ENCODE results near the gene GTPBP1.
A peak's percentile ranks its signal among the peaks of the same experiment; 100 is the strongest.

The GTPBP1 gene

DNA sequence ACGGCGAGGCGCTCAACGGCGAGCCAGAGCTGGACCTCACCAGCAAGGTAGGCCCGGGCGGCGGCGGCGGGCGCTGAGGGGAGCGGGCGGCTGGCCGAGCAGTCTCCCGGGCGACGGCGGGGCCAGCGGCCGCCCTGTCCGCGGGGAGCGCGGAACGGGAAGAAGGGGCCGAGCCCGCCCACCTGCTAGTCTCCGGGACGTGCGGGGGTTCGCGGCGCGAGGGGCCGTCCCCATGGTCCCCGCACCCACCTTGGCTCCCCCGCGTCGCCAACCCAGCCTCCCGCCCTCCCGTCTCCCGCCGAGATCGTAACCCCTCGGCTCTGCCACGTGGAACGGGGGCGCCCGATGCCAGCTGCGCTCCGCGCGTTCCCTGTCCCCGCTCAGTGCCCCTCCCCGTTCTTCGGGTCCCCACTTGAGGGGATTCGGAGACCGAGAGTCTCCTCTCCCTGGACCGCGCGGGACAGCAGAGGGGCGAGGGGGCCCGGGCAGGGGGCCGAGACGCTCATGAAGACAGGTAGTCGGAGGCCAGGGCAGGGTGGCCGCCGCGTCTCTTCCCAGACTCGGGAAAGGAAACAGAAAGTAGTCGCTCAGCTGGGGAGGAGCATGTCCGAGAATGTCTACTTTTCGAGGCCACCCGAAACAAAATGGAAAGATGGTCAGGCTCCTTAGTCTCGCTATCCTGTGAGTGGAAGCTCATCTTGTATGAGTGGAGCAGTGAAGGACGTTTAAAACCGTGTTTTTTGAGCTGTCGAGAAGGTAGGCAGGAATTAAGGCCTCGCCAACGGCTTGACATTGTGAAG, 557 bp downstream of the GTPBP1 start:
- Histone ChIP-seq H3K27ac (replicated peaks; ENCODE audit: low read length) (peak overlapping the region; percentile 43), H3K4me2 (ENCODE audit: insufficient read depth, low read length, poor library complexity, severe bottlenecking) (peak overlapping the region; percentile 74), H3K36me3 (replicated peaks in 1 of 2; ENCODE audit: control insufficient read depth in 2 of 2, insufficient read depth in 2 of 2, low read length in 2 of 2) (peaks cover 6 to 30% of the 10 kb centered on the region in 2 donors), H2AK5ac (ENCODE audit: low read depth, low read length) (no peak overlapping the region), H3K79me1 (ENCODE audit: low read depth, low read length) (peaks cover 6% of the 10 kb centered on the region), H2BK15ac (ENCODE audit: low read length) (peak overlapping the region; percentile 23), H3K23ac (ENCODE audit: low read depth, low read length, poor library complexity) (peak overlapping the region; percentile 81), H3K9ac (ENCODE audit: low read depth, low read length, poor library complexity) (peak overlapping the region; percentile 95), H4K8ac (ENCODE audit: low read depth, low read length) (no peak overlapping the region), H3K4ac (ENCODE audit: low read length) (no peak overlapping the region), H3K27me3 (ENCODE audit: control insufficient read depth in 3 of 3, insufficient read depth in 3 of 3, low read depth in 1 of 3, low read length in 3 of 3) (no peaks in the 10 kb centered on the region), H3K14ac (ENCODE audit: low read length) (peak overlapping the region; percentile 27), H4K91ac (ENCODE audit: low read depth, low read length, poor library complexity) (no peak overlapping the region), H3K4me1 (ENCODE audit: control insufficient read depth in 2 of 2, insufficient read depth in 1 of 2, low read depth in 1 of 2, low read length in 2 of 2) (peaks cover 13 to 18% of the 10 kb centered on the region in 2 donors), H3K18ac (ENCODE audit: low read length) (peak overlapping the region; percentile 96), H2BK120ac (ENCODE audit: low read depth, low read length) (no peak overlapping the region), H2AFZ (ENCODE audit: low read length) (peak overlapping the region; percentile 90), H2BK12ac (ENCODE audit: low read length) (no peak overlapping the region), H3K9me3 (replicated peaks in 1 of 2; ENCODE audit: control insufficient read depth in 2 of 2, insufficient read depth in 1 of 2, low read depth in 1 of 2, low read length in 2 of 2) (no peaks in the 10 kb centered on the region), H3K4me3 (ENCODE audit: low read length in 2 of 2) (peak overlapping the region; percentile 76 to 99), H2BK5ac (ENCODE audit: low read length) (no peak overlapping the region)
- DNase-seq (ENCODE audit: low spot score) = no peak
- WGBS, 2 donors (ENCODE audit: extremely low coverage in 2 of 2, insufficient read length in 2 of 2, insufficient replicate concordance in 1 of 2) = no CpG with 5 or more reads among the region's 80 CpGs

GRCh38 chr22:38706901-38707195, 1.1 kb downstream of the GTPBP1 start:
- no peak overlapping the region for H4K8ac ChIP-seq (ENCODE audit: low read depth, low read length)
- H3K4me3 ChIP-seq (ENCODE audit: low read length in 2 of 2) = peak overlapping the region; percentile 76 to 99
- no peak overlapping the region for H2BK12ac ChIP-seq (ENCODE audit: low read length)
- H3K18ac ChIP-seq (ENCODE audit: low read length) = no peak overlapping the region
- H2AFZ ChIP-seq (ENCODE audit: low read length) = no peak overlapping the region
- H3K4ac ChIP-seq (ENCODE audit: low read length) = no peak overlapping the region
- H3K9me3 ChIP-seq (replicated peaks in 1 of 2; ENCODE audit: control insufficient read depth in 2 of 2, insufficient read depth in 1 of 2, low read depth in 1 of 2, low read length in 2 of 2) = no peaks in the 10 kb centered on the region
- no peak overlapping the region for H3K14ac ChIP-seq (ENCODE audit: low read length)
- no peak overlapping the region for H3K9ac ChIP-seq (ENCODE audit: low read depth, low read length, poor library complexity)
- H3K23ac ChIP-seq (ENCODE audit: low read depth, low read length, poor library complexity) = no peak overlapping the region
- H3K36me3 ChIP-seq (replicated peaks in 1 of 2; ENCODE audit: control insufficient read depth in 2 of 2, insufficient read depth in 2 of 2, low read length in 2 of 2) = peaks cover 6 to 30% of the 10 kb centered on the region in 2 donors
- H2BK15ac ChIP-seq (ENCODE audit: low read length) = no peak overlapping the region
- peak overlapping the region; percentile 74 for H3K4me2 ChIP-seq (ENCODE audit: insufficient read depth, low read length, poor library complexity, severe bottlenecking)
- DNase-seq (ENCODE audit: low spot score) = no peak
- no CpG with 5 or more reads among the region's 4 CpGs for WGBS, 2 donors (ENCODE audit: extremely low coverage in 2 of 2, insufficient read length in 2 of 2, insufficient replicate concordance in 1 of 2)
- no peak overlapping the region for H2AK5ac ChIP-seq (ENCODE audit: low read depth, low read length)
- H3K4me1 ChIP-seq (ENCODE audit: control insufficient read depth in 2 of 2, insufficient read depth in 1 of 2, low read depth in 1 of 2, low read length in 2 of 2) = peaks cover 12 to 15% of the 10 kb centered on the region in 2 donors
- H3K27ac ChIP-seq (replicated peaks; ENCODE audit: low read length) = no peak overlapping the region
- no peaks in the 10 kb centered on the region for H3K27me3 ChIP-seq (ENCODE audit: control insufficient read depth in 3 of 3, insufficient read depth in 3 of 3, low read depth in 1 of 3, low read length in 3 of 3)
- H3K79me1 ChIP-seq (ENCODE audit: low read depth, low read length) = peaks cover 6% of the 10 kb centered on the region
- no peak overlapping the region for H2BK5ac ChIP-seq (ENCODE audit: low read length)
- H4K91ac ChIP-seq (ENCODE audit: low read depth, low read length, poor library complexity) = no peak overlapping the region
- H2BK120ac ChIP-seq (ENCODE audit: low read depth, low read length) = no peak overlapping the region

GRCh38 chr22:38707346-38707745, 1.6 kb downstream of the GTPBP1 start:
- peak overlapping the region in 1 of 2 donors; percentile 76 for H3K4me3 ChIP-seq (ENCODE audit: low read length in 2 of 2)
- H3K4ac ChIP-seq (ENCODE audit: low read length) = no peak overlapping the region
- H2BK15ac ChIP-seq (ENCODE audit: low read length) = no peak overlapping the region
- H3K27ac ChIP-seq (replicated peaks; ENCODE audit: low read length) = no peak overlapping the region
- H4K91ac ChIP-seq (ENCODE audit: low read depth, low read length, poor library complexity) = no peak overlapping the region
- peaks cover 6 to 34% of the 10 kb centered on the region in 2 donors for H3K36me3 ChIP-seq (replicated peaks in 1 of 2; ENCODE audit: control insufficient read depth in 2 of 2, insufficient read depth in 2 of 2, low read length in 2 of 2)
- H2BK120ac ChIP-seq (ENCODE audit: low read depth, low read length) = no peak overlapping the region
- H3K14ac ChIP-seq (ENCODE audit: low read length) = no peak overlapping the region
- no peak overlapping the region for H3K18ac ChIP-seq (ENCODE audit: low read length)
- H3K4me2 ChIP-seq (ENCODE audit: insufficient read depth, low read length, poor library complexity, severe bottlenecking) = no peak overlapping the region
- H3K9me3 ChIP-seq (replicated peaks in 1 of 2; ENCODE audit: control insufficient read depth in 2 of 2, insufficient read depth in 1 of 2, low read depth in 1 of 2, low read length in 2 of 2) = no peaks in the 10 kb centered on the region
- H2AK5ac ChIP-seq (ENCODE audit: low read depth, low read length) = no peak overlapping the region
- H3K27me3 ChIP-seq (ENCODE audit: control insufficient read depth in 3 of 3, insufficient read depth in 3 of 3, low read depth in 1 of 3, low read length in 3 of 3) = no peaks in the 10 kb centered on the region
- no peak overlapping the region for H2BK5ac ChIP-seq (ENCODE audit: low read length)
- H4K8ac ChIP-seq (ENCODE audit: low read depth, low read length) = no peak overlapping the region
- peaks cover 6% of the 10 kb centered on the region for H3K79me1 ChIP-seq (ENCODE audit: low read depth, low read length)
- H3K4me1 ChIP-seq (ENCODE audit: control insufficient read depth in 2 of 2, insufficient read depth in 1 of 2, low read depth in 1 of 2, low read length in 2 of 2) = peaks cover 15% of the 10 kb centered on the region in 2 donors
- WGBS, 2 donors (ENCODE audit: extremely low coverage in 2 of 2, insufficient read length in 2 of 2, insufficient replicate concordance in 1 of 2) = no CpG with 5 or more reads among the region's 2 CpGs
- H2BK12ac ChIP-seq (ENCODE audit: low read length) = no peak overlapping the region
- H2AFZ ChIP-seq (ENCODE audit: low read length) = no peak overlapping the region
- no peak overlapping the region for H3K23ac ChIP-seq (ENCODE audit: low read depth, low read length, poor library complexity)
- H3K9ac ChIP-seq (ENCODE audit: low read depth, low read length, poor library complexity) = no peak overlapping the region
- no peak for DNase-seq (ENCODE audit: low spot score)

DNA sequence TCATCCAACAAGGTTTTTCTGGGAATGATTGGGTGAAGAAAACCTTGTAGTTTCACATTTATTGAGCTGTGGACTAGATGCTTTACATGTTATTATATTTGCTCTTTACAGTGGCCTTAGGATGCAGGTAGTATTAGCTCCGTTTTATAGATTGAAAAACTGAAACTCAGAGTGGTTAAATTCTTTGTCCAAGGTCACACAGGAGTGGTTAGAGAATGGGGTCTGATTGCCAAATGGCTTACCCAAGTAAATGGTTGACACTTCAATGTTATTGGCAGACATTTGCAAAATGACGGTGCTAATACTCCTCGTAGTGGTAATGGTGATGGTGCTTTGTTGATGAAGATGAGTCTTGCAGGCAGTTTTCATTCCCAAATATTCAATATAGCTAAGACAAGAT, 2.2 kb downstream of the GTPBP1 start:
- H3K4me1 ChIP-seq (ENCODE audit: control insufficient read depth in 2 of 2, insufficient read depth in 1 of 2, low read depth in 1 of 2, low read length in 2 of 2) = peaks cover 15 to 21% of the 10 kb centered on the region in 2 donors
- H3K27me3 ChIP-seq (ENCODE audit: control insufficient read depth in 3 of 3, insufficient read depth in 3 of 3, low read depth in 1 of 3, low read length in 3 of 3) = no peaks in the 10 kb centered on the region
- H3K36me3 ChIP-seq (replicated peaks in 1 of 2; ENCODE audit: control insufficient read depth in 2 of 2, insufficient read depth in 2 of 2, low read length in 2 of 2) = peaks cover 6 to 38% of the 10 kb centered on the region in 2 donors
- no peak overlapping the region for H2AFZ ChIP-seq (ENCODE audit: low read length)
- H3K4me2 ChIP-seq (ENCODE audit: insufficient read depth, low read length, poor library complexity, severe bottlenecking) = no peak overlapping the region
- H4K91ac ChIP-seq (ENCODE audit: low read depth, low read length, poor library complexity) = no peak overlapping the region
- no peak overlapping the region for H2AK5ac ChIP-seq (ENCODE audit: low read depth, low read length)
- no peak overlapping the region for H2BK5ac ChIP-seq (ENCODE audit: low read length)
- no peak overlapping the region for H3K4me3 ChIP-seq (ENCODE audit: low read length in 2 of 2)
- H2BK15ac ChIP-seq (ENCODE audit: low read length) = no peak overlapping the region
- peaks cover 8% of the 10 kb centered on the region for H3K79me1 ChIP-seq (ENCODE audit: low read depth, low read length)
- no peak overlapping the region for H3K27ac ChIP-seq (replicated peaks; ENCODE audit: low read length)
- H3K23ac ChIP-seq (ENCODE audit: low read depth, low read length, poor library complexity) = no peak overlapping the region
- no peaks in the 10 kb centered on the region for H3K9me3 ChIP-seq (replicated peaks in 1 of 2; ENCODE audit: control insufficient read depth in 2 of 2, insufficient read depth in 1 of 2, low read depth in 1 of 2, low read length in 2 of 2)
- H3K4ac ChIP-seq (ENCODE audit: low read length) = no peak overlapping the region
- DNase-seq (ENCODE audit: low spot score) = no peak
- H3K18ac ChIP-seq (ENCODE audit: low read length) = no peak overlapping the region
- H2BK12ac ChIP-seq (ENCODE audit: low read length) = no peak overlapping the region
- no peak overlapping the region for H4K8ac ChIP-seq (ENCODE audit: low read depth, low read length)
- no peak overlapping the region for H3K9ac ChIP-seq (ENCODE audit: low read depth, low read length, poor library complexity)
- H2BK120ac ChIP-seq (ENCODE audit: low read depth, low read length) = no peak overlapping the region
- H3K14ac ChIP-seq (ENCODE audit: low read length) = no peak overlapping the region
- no CpG with 5 or more reads among the region's 3 CpGs for WGBS, 2 donors (ENCODE audit: extremely low coverage in 2 of 2, insufficient read length in 2 of 2, insufficient replicate concordance in 1 of 2)
